Suprapubic skin (tissue), 4 donors: Measurements from ENCODE around the gene KRT85.

ENCODE experiments used
- CTCF ChIP-seq, 2 donors: fragments of 200-600 bp in 1 of 2; fragments of 450-650 bp in 1 of 2; sonication (generic) in 1 of 2; IDR thresholded peaks; one replicate each; pipeline ENCODE4 v1.5.1; 2016 to 2019; ENCODE audit warnings: antibody characterized with exemption in 2 of 2, mild to moderate bottlenecking in 1 of 2, moderate library complexity in 1 of 2
- EP300 ChIP-seq: sonication (generic); formaldehyde crosslinking; IDR thresholded peaks from one replicate; pipeline ENCODE4 v1.6.1; 2017; ENCODE audit warnings: antibody characterized with exemption
- POLR2AphosphoS5 ChIP-seq, 3 donors: sonication (generic); formaldehyde crosslinking; IDR thresholded peaks; one replicate each; pipeline ENCODE4 v1.6.1; 2017; ENCODE audit warnings: antibody characterized with exemption in 3 of 3

- no peak for TF ChIP-seq CTCF (IDR thresholded peaks at IDR 0.05)
- TF ChIP-seq POLR2AphosphoS5 (IDR thresholded peaks at IDR 0.05) = no peak
- TF ChIP-seq EP300 = no peak
Observed at GRCh38 chr12:52338241-52338960, 28.9 kb downstream of the KRT85 start.
